HG03159 (cell line): ENCODE results near the gene LRRC63.
A peak's percentile ranks its signal among the peaks of the same experiment; 100 is the strongest.

Experiments used
- ATAC-seq: cut with Tn5 transposase; IDR thresholded peaks from one replicate; pipeline ENCODE4 v1.9.1; 2021; ENCODE audit warnings: mild to moderate bottlenecking, moderate library complexity; ENCODE audit not compliant: unreplicated experiment

LRRC63 gene

GRCh38 chr13:46307554-46307953, 95.8 kb downstream of the LRRC63 start:
- no peak for ATAC-seq

DNA sequence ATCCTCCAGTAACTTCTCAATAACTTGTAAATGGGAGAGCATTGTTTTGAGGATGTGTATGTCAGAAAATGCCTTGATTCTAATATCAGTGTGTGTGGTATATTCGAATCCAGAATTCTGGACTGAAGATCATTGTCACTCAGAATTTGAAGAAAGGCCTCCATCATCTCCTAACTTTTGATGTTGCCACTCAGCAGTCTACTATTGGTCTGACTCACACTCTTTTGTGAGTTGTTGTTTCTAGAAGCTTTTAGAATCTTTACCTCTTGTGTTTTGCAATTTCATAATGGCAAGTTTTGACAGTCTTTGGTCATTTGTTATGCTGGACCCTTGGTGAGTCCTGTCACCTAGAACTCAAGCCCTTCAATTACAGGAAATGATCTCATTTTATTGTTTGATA, 98.3 kb downstream of the LRRC63 start:
- ATAC-seq, result no peak

GRCh38 chr13:46311217-46311616, 99.5 kb downstream of the LRRC63 start:
- ATAC-seq, result no peak

GRCh38 chr13:46313024-46313423, 101.3 kb downstream of the LRRC63 start:
- no peak for ATAC-seq

DNA sequence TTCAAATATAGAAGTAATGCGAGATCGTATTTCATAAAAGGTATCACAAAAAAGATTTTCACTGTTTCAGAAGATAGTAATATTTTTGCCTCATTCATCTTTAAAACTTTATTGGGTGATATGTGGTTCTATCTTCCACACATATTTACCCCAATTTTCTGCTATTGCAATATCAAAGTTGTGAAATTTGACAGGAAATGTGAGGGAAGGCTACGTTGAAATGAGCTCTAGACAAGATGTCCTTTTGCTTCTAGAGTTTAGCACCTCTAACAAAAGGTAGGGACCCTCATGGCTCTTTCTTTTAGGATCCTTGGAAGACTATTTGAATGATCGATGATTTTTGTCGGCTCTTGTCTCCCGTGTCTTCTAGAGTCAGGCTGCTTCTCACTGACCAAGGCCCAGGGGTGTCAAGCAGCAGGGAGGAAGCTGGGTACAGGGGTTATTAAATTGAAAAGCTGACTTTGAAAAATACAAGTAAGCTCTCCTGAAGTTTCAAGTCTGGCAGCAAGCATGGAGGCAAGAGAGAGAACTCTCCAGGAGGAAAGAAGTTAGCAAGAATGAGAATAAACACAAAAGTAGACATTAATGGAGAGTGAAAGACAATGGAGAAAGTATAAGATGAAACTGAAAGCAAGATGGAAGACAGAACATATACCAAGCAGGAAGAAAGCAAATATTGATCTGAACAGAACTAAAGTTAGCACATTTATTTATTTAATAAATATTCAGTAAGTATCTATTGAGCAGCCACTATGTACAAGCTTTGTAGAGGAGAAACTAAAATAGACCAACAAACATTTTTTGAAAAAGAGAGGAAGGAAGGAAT, 101.9 kb downstream of the LRRC63 start:
- ATAC-seq, result no peak

- no peak for ATAC-seq
Measured at GRCh38 chr13:46314587-46314986, 102.9 kb downstream of the LRRC63 start.

- no peak for ATAC-seq
Measured at GRCh38 chr13:46315036-46315435, 103.3 kb downstream of the LRRC63 start.

GRCh38 chr13:46315491-46316075, 103.9 kb downstream of the LRRC63 start:
- ATAC-seq, result no peak

DNA sequence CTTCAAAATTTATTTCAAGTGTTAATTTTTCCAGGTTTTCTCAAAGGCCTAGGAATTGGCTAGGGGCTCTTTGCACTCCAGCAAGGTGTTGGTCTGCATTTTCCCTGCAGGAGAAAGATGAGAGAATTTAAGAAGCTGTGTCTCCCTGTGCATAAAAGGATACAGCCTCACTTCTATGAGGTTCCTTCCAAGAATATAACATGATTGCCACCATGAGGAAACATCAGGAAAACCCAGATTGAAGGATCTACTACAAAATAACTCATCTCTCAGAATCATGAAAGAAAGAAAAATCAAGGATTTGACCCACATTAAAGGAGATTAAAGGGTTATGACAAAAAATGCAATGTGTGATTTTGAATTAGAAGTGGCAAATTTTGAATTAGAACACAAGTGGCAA, 105.4 kb downstream of the LRRC63 start:
- ATAC-seq, result no peak

- no peak for ATAC-seq
Measured at GRCh38 chr13:46318986-46319385, 107.3 kb downstream of the LRRC63 start.

DNA sequence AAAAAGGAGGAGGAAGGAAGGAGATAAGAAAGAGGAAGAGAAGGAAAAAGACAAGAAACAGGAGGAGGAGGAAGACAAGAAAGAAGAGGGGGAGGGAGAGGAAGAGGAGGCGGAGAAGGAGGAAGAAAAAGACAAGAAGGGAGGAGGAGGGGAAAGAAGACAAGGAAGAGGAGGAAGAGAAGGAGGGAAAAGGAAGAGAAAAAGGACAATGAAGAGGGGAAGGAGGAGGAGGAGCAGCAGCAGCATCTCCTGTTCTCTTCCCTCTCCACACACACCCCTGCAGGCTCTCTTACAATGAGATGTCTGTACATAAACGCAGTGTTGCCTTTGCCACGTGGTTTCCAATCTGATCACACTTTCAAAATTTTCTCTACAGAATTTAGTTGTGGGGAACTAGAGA, 108.7 kb downstream of the LRRC63 start:
- ATAC-seq, result no peak

- ATAC-seq, result no peak
Measured at GRCh38 chr13:46320821-46321220, 109.1 kb downstream of the LRRC63 start.

GRCh38 chr13:46321494-46322225, 109.9 kb downstream of the LRRC63 start:
- ATAC-seq, result peak; percentile 72

DNA sequence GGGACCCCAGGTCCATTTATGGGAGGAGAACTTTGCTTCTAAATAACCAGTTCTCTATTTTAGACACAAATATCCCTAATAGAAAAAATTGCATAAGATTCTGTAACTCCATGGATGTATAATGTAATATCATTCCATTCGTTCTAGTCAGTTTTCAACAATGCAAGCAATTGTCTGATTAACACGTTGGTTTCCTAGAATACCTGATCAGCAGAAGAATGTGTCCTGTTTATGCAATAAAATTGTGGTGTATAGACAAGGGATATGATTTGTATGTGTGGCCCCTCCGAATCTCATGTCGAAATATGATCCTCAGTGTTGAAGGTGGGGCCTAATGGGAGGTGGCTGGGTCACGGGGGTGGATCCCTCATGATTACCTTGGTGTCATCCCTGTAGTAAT, 113.2 kb downstream of the LRRC63 start:
- ATAC-seq, result no peak
